ENCODE data around the gene KLRC4.
"Not testable (repeated sequence)": the region's sequence is repeated elsewhere in the genome, so short reads cannot be mapped to it uniquely, and the experiment has no call there.

The KLRC4 gene

GRCh38 chr12:10396176-10396575 lies 13.4 kb downstream of the KLRC4 start:
- DNase-seq, result not testable (repeated sequence)

GRCh38 chr12:10395390-10395998 lies 14.1 kb downstream of the KLRC4 start:
- DNase-seq, result no peak

DNA sequence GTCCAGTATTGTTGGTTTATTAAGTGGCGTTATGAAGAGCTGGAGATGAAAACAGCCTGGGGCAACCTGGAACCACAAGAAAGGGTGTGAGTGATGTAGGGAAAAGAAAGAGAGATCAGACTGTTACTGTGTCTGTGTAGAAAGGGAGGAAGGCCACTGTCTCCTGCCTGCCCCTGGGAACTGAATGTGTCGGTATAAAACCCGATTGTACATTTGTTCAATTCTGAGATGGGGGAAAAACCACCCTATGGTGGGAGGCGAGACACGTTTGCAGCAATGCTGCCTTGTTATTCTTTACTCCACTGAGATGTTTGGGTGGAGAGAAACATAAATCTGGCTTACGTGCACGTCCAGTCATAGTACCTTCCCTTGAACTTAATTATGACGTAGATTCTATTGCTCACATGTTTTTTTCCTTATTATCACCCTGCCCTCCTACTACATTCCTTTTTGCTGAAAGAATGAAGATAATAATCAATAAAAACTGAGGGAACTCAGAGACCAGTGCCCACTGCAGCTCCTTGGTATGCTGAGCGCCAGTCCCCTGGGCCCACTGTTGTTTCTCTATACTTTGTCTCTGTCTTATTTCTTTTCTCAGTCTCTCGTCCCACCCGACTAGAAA lies 14.9 kb downstream of the KLRC4 start:
- not testable (repeated sequence) for DNase-seq

- DNase-seq, result peak; percentile 5
Observed at GRCh38 chr12:10393291-10393690, 16.3 kb downstream of the KLRC4 start.

- peak; percentile 80 for DNase-seq
Observed at GRCh38 chr12:10392394-10392930, 17.1 kb downstream of the KLRC4 start.

GRCh38 chr12:10390991-10391390 lies 18.6 kb downstream of the KLRC4 start:
- DNase-seq, result not testable (repeated sequence)

DNA sequence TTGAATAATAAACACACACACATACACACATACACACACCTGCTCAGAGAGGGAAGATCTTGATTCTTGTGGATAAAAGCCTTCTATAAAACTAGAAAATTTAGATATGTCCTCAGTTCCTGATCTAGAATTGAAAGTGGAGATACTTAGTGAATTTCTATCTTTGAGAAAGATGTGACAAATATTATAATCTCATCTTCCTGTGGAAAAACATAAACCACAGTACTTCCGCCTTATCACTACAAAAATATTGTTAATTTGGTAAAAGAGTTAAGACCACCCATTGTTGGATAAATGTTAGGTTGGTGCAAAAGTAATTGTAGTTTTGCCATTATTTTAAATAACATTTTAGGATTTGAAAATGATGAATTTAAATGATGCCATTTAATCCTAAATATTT lies 19.7 kb downstream of the KLRC4 start, which contains the start of gene KLRK1:
Gene KLRK1, minus strand, starts transcription at position 138 of the 400 bp plus-strand sequence. CDS start 1,231 bp downstream, outside the sequence.
- DNase-seq, result no peak

DNA sequence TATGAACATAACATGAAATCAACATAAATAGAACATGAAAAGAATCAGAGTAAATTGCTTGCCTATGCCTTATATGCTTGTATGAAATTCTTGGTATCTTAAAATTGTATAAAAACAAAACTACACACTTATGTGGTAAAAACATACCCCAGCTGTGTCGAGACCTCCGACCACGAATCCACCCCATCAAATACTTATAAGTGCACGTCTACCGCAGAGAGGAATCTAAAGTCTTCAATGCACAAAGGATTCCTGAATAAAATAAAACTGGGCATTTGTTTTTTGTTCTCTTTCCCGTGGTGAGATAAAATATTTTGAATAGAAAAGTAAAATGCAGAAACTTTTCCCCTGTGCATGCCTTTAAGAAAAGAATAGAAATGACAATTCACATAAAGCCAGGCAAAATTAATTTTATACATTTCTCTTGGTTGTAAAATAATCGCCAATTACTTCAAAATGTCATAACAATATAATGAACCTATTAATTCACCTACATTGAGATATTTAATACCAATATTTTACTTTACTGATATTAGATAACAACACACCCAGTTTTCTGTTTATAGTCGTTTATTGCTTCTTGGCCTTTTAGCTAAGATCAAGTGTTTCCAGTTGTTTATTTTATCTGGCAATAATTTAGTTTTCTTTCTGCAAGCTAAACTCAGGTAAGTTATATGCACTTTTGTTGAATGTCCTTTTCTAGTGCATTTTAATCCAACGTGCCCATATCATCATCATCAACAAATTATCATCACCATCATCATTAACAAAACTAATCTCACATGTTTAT lies 20.7 kb downstream of the KLRC4 start:
- no peak for DNase-seq

DNA sequence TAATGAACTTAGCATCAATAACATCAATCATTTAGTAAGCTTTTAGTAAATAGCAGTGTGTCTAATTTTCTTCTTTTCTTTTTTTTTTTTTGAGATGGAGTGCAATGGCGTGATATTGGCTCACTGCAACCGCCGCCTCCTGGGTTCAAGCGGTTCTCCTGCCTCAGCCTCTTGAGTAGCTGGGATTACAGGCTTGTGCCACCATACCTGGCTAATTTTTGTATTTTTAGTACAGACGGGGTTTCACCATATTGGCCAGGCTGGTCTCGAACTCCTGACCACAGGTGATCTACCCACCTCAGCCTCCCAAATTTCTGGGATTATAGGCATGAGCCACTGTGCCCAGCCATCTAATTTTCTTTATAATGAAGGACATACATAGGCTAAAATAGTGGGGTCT lies 22.1 kb downstream of the KLRC4 start:
- DNase-seq, result not testable (repeated sequence)

DNA sequence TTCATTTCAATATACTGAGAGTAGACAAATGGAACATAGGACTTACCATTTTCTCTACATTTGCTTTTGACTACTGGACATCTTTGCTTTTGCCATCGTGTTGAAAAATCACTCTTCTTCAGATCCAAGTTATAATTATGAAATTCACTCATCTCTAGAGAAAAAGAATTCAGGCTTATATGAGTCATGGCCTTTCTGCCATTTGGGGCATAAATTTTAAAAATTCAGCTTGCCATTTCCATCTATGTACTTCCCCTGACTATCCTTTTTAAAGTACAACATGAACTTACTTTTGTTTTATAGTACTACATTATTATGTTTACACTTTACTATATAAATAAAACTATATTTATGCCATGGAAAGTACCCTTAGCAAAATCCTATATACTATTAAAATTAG lies 22.7 kb downstream of the KLRC4 start:
- DNase-seq, result no peak

DNA sequence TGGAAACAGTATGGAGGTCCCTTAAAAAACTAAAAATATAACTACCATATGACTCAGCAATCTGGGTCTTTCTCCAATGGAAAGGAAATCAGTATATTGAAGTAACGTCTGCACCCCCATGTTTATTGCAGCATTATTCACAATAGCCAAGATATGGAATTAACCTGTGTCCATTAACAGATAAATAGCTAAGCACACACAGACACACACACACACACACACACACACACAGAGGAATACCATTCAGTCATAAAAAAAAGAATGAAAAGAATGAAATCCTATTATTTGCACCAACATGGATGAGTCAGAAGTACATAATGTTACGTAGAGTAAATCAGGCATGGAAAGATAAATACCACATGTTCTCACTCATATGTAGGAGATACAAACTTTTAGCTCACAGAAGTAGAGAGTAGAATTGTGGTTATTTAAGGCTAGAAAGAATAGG lies 24.4 kb downstream of the KLRC4 start:
- DNase-seq, result no peak

- DNase-seq, result no peak
Observed at GRCh38 chr12:10384191-10384590, 25.4 kb downstream of the KLRC4 start.

DNA sequence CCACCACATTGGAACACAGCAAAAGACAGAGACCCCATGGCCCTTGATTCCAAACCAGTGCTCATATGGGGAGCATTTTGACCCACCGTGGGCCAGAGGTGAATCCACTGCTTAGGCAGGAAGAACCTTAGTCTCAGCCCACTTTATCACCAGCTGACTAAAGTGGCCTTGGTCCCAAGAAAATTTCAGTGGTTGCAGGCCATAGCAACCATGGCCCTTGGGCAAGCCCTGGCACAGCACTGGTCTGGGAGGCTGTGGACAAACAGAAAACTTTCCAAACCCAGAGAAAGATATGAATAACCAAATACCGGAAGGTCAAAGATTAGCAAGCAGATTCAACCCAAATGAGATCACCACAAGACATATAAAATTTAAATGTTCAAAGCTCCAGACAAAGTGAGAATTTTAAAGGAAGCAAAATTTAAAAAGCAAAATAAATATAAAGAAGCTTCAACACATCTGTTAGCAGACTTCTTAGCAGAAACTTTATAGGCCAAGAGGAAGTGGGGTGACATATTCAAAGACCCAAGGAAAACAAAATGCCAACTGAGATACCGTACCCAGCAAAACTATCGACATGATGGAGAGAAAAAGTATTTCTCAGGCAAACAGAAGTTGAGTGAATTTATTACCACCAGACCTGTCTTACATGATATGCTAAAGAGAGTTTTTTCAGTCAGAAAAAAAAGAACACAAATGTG lies 27.5 kb downstream of the KLRC4 start:
- no peak for DNase-seq

GRCh38 chr12:10378737-10379136 lies 30.8 kb downstream of the KLRC4 start:
- DNase-seq, result not testable (repeated sequence)

- no peak for DNase-seq
Observed at GRCh38 chr12:10374624-10375018, 34.9 kb downstream of the KLRC4 start.

DNA sequence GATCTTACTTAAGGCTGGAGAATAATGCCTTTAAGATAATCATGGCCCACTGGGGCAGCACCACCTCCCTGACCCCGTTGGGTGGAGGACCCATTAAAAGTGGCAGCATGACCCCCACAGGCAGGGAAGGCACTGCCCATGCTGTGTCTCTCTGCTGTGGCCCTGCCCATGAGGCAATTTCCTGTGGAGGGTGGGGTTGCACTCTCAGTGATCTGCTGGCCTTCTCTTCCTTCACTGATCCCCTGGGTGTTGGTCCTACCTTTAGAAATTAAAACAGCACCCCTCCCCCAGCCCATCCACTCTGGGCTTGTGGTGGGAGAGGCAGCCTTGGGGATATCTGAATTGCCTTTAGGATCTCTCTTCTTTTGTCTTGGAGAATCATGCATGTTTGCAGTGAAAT lies 37.0 kb downstream of the KLRC4 start:
- DNase-seq, result no peak

DNA sequence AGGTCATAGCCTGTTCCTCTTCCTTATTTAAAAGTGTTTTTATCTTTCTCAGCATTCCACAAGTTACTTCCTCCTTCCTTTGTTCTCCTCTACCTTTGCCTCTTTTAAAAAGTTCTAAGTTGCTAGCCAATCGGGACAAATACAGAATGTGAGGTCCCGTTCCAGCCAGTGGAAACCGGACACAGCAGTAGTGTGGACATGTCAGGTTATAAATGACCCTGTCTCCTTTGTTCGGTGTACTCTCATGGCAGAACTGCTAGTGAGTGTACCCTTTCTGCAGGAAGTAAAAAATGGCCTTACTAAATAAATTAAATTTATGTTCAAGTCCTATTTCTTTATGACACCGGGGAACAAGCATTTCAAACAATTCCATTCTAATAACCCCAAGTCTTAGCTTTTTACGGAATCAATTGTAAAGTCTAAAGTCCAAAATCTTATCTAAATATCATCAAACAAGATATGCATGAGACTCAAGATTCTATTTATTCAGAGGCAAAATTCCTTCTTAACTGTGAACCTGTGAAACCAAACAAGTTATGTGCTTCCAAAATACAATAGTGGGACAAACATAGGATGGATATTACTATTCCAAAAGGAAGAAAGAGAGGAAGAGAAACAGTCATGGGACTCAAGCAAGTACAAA lies 37.5 kb downstream of the KLRC4 start:
- DNase-seq, result not testable (repeated sequence)

GRCh38 chr12:10369557-10370415 lies 39.8 kb downstream of the KLRC4 start:
- no peak for DNase-seq

DNA sequence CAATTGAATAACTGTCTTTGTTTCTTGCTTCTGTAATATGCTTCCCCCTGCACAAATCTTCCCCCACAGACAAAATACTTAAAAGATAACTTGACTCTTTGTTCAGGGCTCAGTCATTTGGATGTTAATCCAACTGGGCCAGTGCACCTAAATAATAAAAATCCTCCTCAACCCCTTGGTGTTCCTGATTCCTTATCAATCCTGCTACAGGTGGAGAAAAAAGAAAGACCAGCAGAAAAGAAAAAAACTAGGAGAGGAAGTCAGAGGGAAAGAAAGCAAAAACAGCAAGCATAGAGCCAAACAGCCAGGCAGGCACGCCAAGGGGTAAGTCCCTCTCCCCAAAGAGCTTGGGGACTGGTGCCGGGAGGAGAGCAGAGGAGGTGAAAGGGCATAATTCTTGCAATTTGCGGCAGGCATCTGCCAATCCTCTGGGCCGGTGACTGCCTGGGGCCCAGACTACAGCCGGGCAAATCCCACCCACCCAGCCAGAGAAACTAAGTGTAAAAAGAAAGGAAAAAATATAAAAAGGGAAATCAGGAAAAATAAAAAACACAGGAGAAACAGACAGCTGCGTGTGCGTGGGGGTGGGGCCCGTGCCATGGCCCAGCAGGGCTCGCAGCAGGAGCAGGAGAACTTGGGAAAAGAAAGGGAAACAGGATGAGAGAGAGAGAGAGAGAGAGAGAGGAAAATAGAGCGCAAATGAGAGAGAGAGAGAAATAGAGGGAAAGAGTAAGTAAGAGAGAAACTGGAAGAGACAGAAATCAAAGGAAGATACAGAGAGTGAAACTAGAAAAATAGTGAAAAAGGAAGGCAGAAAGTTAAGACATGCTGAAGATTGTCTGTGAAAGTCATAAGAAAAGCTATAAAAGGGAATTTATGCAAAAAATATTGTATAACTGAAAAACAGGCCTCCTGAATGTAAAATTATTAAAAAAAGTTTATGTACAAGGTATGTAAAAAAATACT lies 41.1 kb downstream of the KLRC4 start:
- no peak for DNase-seq

DNA sequence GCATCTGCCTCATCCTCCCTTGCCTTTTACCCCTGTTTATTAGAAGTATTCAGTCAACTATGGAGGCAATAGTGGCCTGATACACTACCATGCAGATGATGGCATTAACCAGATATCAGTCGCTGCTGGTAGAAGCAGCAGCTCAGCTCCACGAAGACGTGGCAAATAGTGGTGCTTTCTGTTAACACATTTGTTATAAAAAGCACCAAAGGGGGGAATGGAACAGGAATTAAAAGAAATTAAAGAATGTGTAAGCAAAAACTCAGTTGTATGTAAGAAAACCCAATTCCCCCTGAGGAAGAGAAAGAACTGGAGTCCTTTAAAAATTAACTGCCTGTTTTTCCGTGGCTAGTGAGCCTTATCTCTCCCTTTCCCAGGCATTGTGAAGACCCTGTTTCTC lies 41.8 kb downstream of the KLRC4 start:
- DNase-seq, result not testable (repeated sequence)
